Smooth muscle cell (in vitro differentiated cells): Measurements from ENCODE around the gene DDHD1. TPM values are rescaled to one million over a fixed set of nuclear protein-coding genes. Genes with fewer than 3 reads are reported as not detected.

Source experiments
- DNase-seq: peaks from one replicate; lab custom pipeline; 2025; ENCODE audit not compliant: unreplicated experiment; lab: John Stamatoyannopoulos, UW
- H2AFZ ChIP-seq: fragments of 200-600 bp; sonication (generic); 2 replicates; pipeline ENCODE4 v1.6.0; 2016; ENCODE audit warnings: antibody characterized with exemption, low read depth, mild to moderate bottlenecking
- H3F3A ChIP-seq: fragments of 200-600 bp; sonication (generic); 2 replicates; pipeline ENCODE4 v1.6.0; 2017; ENCODE audit warnings: antibody characterized with exemption, low read depth
- H3K27ac ChIP-seq: fragments of 200-600 bp; sonication (generic); 2 replicates; pipeline ENCODE4 v1.5.1; 2016; ENCODE audit warnings: low read depth, mild to moderate bottlenecking
- H3K27me3 ChIP-seq: fragments of 200-600 bp; sonication (generic); 2 replicates; pipeline ENCODE4 v1.6.1; 2016; ENCODE audit warnings: low read depth, mild to moderate bottlenecking
- H3K36me3 ChIP-seq: fragments of 200-600 bp; sonication (generic); 2 replicates; pipeline ENCODE4 v1.5.1; 2016; ENCODE audit warnings: low read depth
- H3K4me1 ChIP-seq: fragments of 200-600 bp; sonication (generic); 2 replicates; pipeline ENCODE4 v1.5.1; 2016; ENCODE audit warnings: low read depth
- H3K4me2 ChIP-seq: fragments of 200-600 bp; sonication (generic); 2 replicates; pipeline ENCODE4 v1.6.0; 2016; ENCODE audit warnings: mild to moderate bottlenecking
- H3K4me3 ChIP-seq: fragments of 200-600 bp; sonication (generic); 2 replicates; pipeline ENCODE4 v1.5.1; 2016; ENCODE audit warnings: mild to moderate bottlenecking
- H3K79me2 ChIP-seq: fragments of 200-600 bp; sonication (generic); 2 replicates; pipeline ENCODE4 v1.6.0; 2016; ENCODE audit warnings: low read depth, mild to moderate bottlenecking
- H3K9ac ChIP-seq: fragments of 200-600 bp; sonication (generic); 2 replicates; pipeline ENCODE4 v1.6.0; 2016; ENCODE audit warnings: low read depth
- H3K9me3 ChIP-seq: fragments of 200-600 bp; sonication (generic); replicated peaks from 2 replicates; pipeline ENCODE4 v1.5.1; 2016; ENCODE audit warnings: low read depth
- H4K20me1 ChIP-seq: fragments of 200-600 bp; sonication (generic); 2 replicates; pipeline ENCODE4 v1.6.0; 2016; ENCODE audit warnings: low read depth
- CTCF ChIP-seq: fragments of 200-600 bp; sonication (generic); IDR thresholded peaks from 2 replicates; pipeline ENCODE4 v1.5.1; 2017; ENCODE audit warnings: borderline replicate concordance, mild to moderate bottlenecking, antibody characterized with exemption; ENCODE audit not compliant: insufficient read depth, poor library complexity, severe bottlenecking
- WGBS: methylation state at CpG from one replicate; pipeline ENCODE4 v1.1.7; 2016; ENCODE audit warnings: low lambda C conversion rate; 5-methylcytosine and 5-hydroxymethylcytosine counted together
- polyA plus RNA-seq: library from polyadenylated mRNA; unstranded; fragments of >200 nt; fragmentation: Nextera tagmentation; extraction: Ambion mirVana; gene quantifications from 2 replicates; pipeline ENCODE4 v1.2.1, GENCODE V29; 2016
- total RNA-seq: library from RNA; depleted of rRNA; stranded (reverse); fragments of >200 nt; gene quantifications from 2 replicates; pipeline ENCODE4 v1.2.3, GENCODE V29; 2014

DDHD1 gene
- total and polyA plus RNA-seq, 2 experiments from 2014 or later: 4.0 to 7.8 TPM

- H3K4me1 ChIP-seq: peaks cover 3% of the 10 kb centered on the region
- no peak for DNase-seq
- WGBS: 21% methylated on average over 1 of the region's 1 CpG
- H4K20me1 ChIP-seq: no peaks in the 10 kb centered on the region
- no peak overlapping the region for H3K9ac ChIP-seq
- H3K4me2 ChIP-seq: no peak overlapping the region
- no peaks in the 10 kb centered on the region for H3F3A ChIP-seq
- no peak overlapping the region for H3K27ac ChIP-seq
- no peaks in the 10 kb centered on the region for H3K27me3 ChIP-seq
- no peak overlapping the region for H3K4me3 ChIP-seq
- no peak for TF ChIP-seq CTCF
- no peak overlapping the region for H2AFZ ChIP-seq
- no peaks in the 10 kb centered on the region for H3K9me3 ChIP-seq
- no peaks in the 10 kb centered on the region for H3K79me2 ChIP-seq
- H3K36me3 ChIP-seq: no peaks in the 10 kb centered on the region
These were observed 126.1 kb downstream of the DDHD1 start for GRCh38 chr14:53027041-53027440.

DNA sequence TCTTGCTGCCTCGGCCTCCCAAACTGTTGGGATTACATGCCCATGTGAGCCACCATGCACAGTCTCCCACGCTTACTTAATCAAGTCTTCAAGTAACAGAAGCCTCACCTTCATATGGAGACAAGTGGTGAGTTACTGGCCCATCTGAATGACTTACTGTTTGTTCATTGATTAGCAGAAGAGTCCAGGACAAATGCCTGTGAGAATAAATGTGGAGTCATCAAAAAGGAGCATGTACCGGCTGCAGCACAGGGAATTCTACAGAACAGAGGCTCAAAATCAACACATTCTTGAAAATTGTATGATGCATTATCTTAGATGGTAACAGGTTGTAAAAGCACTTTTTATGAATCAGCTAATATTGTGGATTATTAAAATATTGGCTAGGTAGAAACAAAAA, 129.8 kb downstream of the DDHD1 start:
- peaks cover 16% of the 10 kb centered on the region for H3F3A ChIP-seq
- no peaks in the 10 kb centered on the region for H3K79me2 ChIP-seq
- no peak for DNase-seq
- no peak overlapping the region for H3K4me3 ChIP-seq
- H3K9ac ChIP-seq: no peak overlapping the region
- no peak overlapping the region for H3K4me2 ChIP-seq
- 99% methylated on average over 3 of the region's 3 CpGs for WGBS
- H3K27me3 ChIP-seq: no peaks in the 10 kb centered on the region
- no peak for TF ChIP-seq CTCF
- H3K4me1 ChIP-seq: peaks cover 13% of the 10 kb centered on the region
- no peak overlapping the region for H2AFZ ChIP-seq
- no peaks in the 10 kb centered on the region for H4K20me1 ChIP-seq
- H3K9me3 ChIP-seq: no peaks in the 10 kb centered on the region
- no peaks in the 10 kb centered on the region for H3K36me3 ChIP-seq
- no peak overlapping the region for H3K27ac ChIP-seq

DNA sequence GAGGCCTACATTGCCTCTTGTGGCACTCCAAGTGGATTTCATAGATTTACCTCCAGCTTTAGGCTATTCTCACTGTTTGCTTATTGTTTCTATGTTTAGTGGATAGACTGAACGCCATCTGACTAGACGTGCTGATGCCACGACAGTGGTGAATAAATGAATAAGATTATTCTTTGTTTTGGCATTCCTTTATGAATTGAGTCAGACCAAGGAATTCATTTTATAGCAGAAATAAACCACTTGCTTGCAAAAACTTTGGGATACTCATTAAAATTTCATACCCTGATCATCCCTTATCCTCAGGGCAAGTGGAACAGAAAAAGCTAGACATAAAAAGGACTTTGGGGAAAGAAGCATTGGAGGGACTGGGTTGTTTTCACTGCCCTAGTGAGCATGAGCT, 130.5 kb downstream of the DDHD1 start:
- Histone ChIP-seq H3K27me3 (no peaks in the 10 kb centered on the region), H3K79me2 (no peaks in the 10 kb centered on the region), H3K4me1 (peaks cover 13% of the 10 kb centered on the region), H4K20me1 (no peaks in the 10 kb centered on the region), H3K4me2 (no peak overlapping the region), H3K36me3 (no peaks in the 10 kb centered on the region), H3K9ac (no peak overlapping the region), H3K9me3 (no peaks in the 10 kb centered on the region), H3F3A (peaks cover 17% of the 10 kb centered on the region), H2AFZ (no peak overlapping the region), H3K27ac (no peak overlapping the region), H3K4me3 (no peak overlapping the region)
- 80% methylated on average over 3 of the region's 3 CpGs for WGBS
- DNase-seq: no peak
- no peak for TF ChIP-seq CTCF

DNA sequence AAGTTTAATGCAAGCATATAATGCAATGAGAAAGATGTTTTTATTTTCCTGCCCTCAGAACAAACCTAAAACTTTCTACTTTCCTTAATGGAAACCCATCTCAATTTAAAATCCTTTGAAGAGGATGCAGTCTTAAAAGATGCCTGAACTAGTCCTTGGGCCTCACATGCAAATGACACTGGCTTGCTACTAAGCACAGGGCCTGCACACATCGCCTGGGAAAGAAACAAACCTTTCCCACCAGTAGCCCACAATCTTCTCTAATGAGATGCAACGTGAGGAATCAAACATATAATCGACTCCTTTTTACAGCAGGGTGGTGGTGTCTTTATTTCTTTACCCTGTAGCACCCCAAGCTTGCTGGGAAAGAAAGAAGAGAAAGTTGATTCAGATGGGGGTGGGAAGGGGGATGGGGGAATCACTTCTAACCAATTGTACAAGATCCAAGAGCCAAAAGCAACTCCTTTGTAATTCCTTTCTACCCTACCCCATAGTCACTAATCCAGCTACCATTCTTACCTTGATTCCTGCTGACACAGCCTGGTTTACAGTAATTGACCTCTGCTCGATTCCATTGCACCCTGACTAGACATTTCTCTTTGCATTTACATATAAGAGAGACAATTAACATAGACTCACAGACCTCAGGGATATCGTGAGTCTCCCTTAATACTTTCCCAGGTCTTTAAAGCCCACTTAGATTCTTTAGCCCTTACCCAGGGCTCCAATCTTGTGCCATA, 132.8 kb downstream of the DDHD1 start:
- Histone ChIP-seq H3K9me3 (no peaks in the 10 kb centered on the region), H3K4me1 (peaks cover 13% of the 10 kb centered on the region), H3K79me2 (no peaks in the 10 kb centered on the region), H4K20me1 (no peaks in the 10 kb centered on the region), H2AFZ (peak overlapping the region; percentile 19), H3K4me2 (peak overlapping the region; percentile 33), H3K27ac (peak overlapping the region; percentile 60), H3K9ac (no peak overlapping the region), H3K4me3 (no peak overlapping the region), H3K27me3 (no peaks in the 10 kb centered on the region), H3F3A (peaks cover 20% of the 10 kb centered on the region), H3K36me3 (no peaks in the 10 kb centered on the region)
- no peak for TF ChIP-seq CTCF
- 50% methylated on average over 5 of the region's 5 CpGs for WGBS
- no peak for DNase-seq
